Tibial nerve (tissue), 4 donors: ENCODE measurements around the gene AUTS2. TPM values are rescaled to one million over a fixed set of nuclear protein-coding genes. Genes with fewer than 3 reads are reported as not detected.

Source experiments
- DNase-seq, 2 donors: peaks; one replicate each; pipeline ENCODE4 v3.0.0-alpha.2; 2019; ENCODE audit warnings: low spot score in 2 of 2
- H3K27ac ChIP-seq, 4 donors: fragments of 200-600 bp; sonication (generic) in 3 of 4; one replicate each; pipeline ENCODE4 v1.5.1; 2017 to 2019; ENCODE audit warnings: mild to moderate bottlenecking in 1 of 4
- H3K27me3 ChIP-seq, 2 donors: fragments of 200-600 bp; sonication (generic) in 1 of 2; one replicate each; pipeline versions ENCODE4 v1.5.1 to v1.6.0; 2017 to 2019
- H3K36me3 ChIP-seq, 3 donors: fragments of 200-600 bp; sonication (generic); one replicate each; pipeline ENCODE4 v1.5.1; 2018 to 2019
- H3K4me1 ChIP-seq, 4 donors: fragments of 200-600 bp; sonication (generic) in 3 of 4; one replicate each; pipeline ENCODE4 v1.5.1; 2017 to 2019
- H3K4me3 ChIP-seq, 4 donors: fragments of 200-600 bp; sonication (generic) in 3 of 4; one replicate each; pipeline ENCODE4 v1.5.1; 2017 to 2019; ENCODE audit warnings: mild to moderate bottlenecking in 1 of 4, moderate library complexity in 1 of 4
- H3K9me3 ChIP-seq, 4 donors: fragments of 200-600 bp; sonication (generic) in 3 of 4; one replicate each; pipeline ENCODE4 v1.5.1; 2017 to 2019
- CTCF ChIP-seq, 5 experiments: fragments of 200-600 bp in 3 of 5; fragments of 450-650 bp in 2 of 5; sonication (generic) in 3 of 5; IDR thresholded peaks; one replicate each; pipeline ENCODE4 v1.5.1; 2016 to 2019; ENCODE audit warnings: antibody characterized with exemption in 5 of 5, mild to moderate bottlenecking in 3 of 5, moderate library complexity in 2 of 5
- EP300 ChIP-seq, 2 donors: sonication (generic); formaldehyde crosslinking; IDR thresholded peaks; one replicate each; pipeline ENCODE4 v1.6.1; 2017; ENCODE audit warnings: antibody characterized with exemption in 2 of 2, mild to moderate bottlenecking in 1 of 2
- POLR2A ChIP-seq, 2 donors: fragments of 450-650 bp; IDR thresholded peaks; one replicate each; pipeline ENCODE4 v1.6.1; 2017; ENCODE audit warnings: antibody characterized with exemption in 2 of 2, mild to moderate bottlenecking in 2 of 2, moderate library complexity in 2 of 2
- WGBS, 2 donors: methylation state at CpG; one replicate each; pipeline ENCODE4 v1.1.5; 2018; 5-methylcytosine and 5-hydroxymethylcytosine counted together
- total RNA-seq, 4 donors: library from RNA; depleted of rRNA; stranded (reverse); fragments of >200 nt; gene quantifications; one replicate each; pipeline ENCODE4 v1.1.0, GENCODE V29; 2016

AUTS2 gene
- total RNA-seq, 4 donors from 2014 or later = 56.6 to 87.9 (median 71.6) TPM

DNA sequence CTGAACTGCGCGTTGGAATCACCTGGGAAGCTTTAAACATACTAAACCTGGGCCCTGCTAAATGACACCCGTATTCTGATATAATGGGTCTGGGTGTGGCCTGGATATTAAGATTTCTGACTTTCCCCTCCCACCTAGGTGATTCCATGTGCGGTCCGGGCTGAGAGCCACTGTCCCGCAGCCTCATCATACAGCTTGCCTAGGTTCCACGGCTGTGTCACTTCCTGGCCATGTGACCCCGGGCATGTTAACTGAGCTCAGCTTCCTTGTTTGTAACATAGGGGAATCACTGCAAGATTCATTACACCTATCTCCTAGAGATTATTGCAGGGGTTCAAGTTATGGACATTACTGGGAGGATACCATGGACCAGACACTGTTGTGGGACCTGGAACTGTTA lies 1061.0 kb downstream of the AUTS2 start:
- no peaks in the 10 kb centered on the region for H3K27me3 ChIP-seq
- no peak overlapping the region for H3K27ac ChIP-seq
- H3K9me3 ChIP-seq = no peaks in the 10 kb centered on the region
- no peak overlapping the region for H3K4me3 ChIP-seq
- WGBS, 2 donors = 94 to 97% methylated on average over 8 of the region's 8 CpGs
- H3K4me1 ChIP-seq = no peaks in the 10 kb centered on the region
- no peaks in the 10 kb centered on the region for H3K36me3 ChIP-seq
- DNase-seq = no peak
- TF ChIP-seq CTCF (IDR thresholded peaks at IDR 0.05) (no peak), EP300 (IDR thresholded peaks at IDR 0.05) (no peak), POLR2A (IDR thresholded peaks at IDR 0.05) (no peak)

DNA sequence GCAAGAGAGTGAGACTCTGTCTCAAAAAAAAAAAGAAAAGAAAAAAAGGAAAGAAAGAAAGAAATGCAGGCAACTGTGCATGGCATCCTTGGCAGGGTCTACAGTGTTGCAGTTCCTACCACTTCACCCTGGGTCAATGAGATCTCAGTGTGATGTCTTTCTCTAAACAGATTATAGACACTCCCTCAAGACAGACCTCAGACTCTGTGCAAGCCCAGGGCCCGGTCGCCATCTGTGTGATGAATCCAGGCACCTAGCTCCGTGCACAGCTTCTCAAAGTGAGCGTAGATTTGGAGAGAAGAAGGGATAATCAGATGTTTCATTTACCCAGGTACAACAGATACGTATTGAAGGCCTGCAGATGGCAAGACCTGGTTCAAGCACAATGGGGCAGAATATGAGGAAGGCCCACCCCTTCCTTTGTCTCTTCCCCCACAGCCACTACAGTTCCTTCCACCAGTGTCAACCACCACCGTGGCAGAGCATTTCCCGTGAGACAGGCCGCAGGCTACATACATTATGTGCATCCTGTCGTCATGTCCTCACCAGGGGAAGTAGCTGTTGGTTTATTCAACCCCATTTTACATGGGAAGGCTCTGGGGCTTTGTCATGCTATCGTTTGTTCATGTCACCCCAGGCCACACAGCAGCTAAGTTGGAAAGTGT lies 1062.0 kb downstream of the AUTS2 start:
- Histone ChIP-seq H3K4me3 (no peak overlapping the region), H3K4me1 (no peaks in the 10 kb centered on the region), H3K36me3 (no peaks in the 10 kb centered on the region), H3K27ac (no peak overlapping the region), H3K9me3 (no peaks in the 10 kb centered on the region), H3K27me3 (no peaks in the 10 kb centered on the region)
- no peak for TF ChIP-seq POLR2A (IDR thresholded peaks at IDR 0.05)
- TF ChIP-seq CTCF (IDR thresholded peaks at IDR 0.05) = no peak
- TF ChIP-seq EP300 (IDR thresholded peaks at IDR 0.05) = no peak
- WGBS, 2 donors = 90 to 91% methylated on average over 10 of the region's 10 CpGs
- DNase-seq = no peak

- TF ChIP-seq CTCF (IDR thresholded peaks at IDR 0.05) = no peak
- no peak for TF ChIP-seq POLR2A (IDR thresholded peaks at IDR 0.05)
- TF ChIP-seq EP300 (IDR thresholded peaks at IDR 0.05) = no peak
- Histone ChIP-seq H3K36me3 (no peaks in the 10 kb centered on the region), H3K4me3 (no peak overlapping the region), H3K4me1 (no peaks in the 10 kb centered on the region), H3K27ac (no peak overlapping the region), H3K27me3 (no peaks in the 10 kb centered on the region), H3K9me3 (no peaks in the 10 kb centered on the region)
- DNase-seq = no peak
- WGBS, 2 donors = 91 to 97% methylated on average over 3 of the region's 3 CpGs
Observed at GRCh38 chr7:70660819-70661191, 1062.5 kb downstream of the AUTS2 start.

DNA sequence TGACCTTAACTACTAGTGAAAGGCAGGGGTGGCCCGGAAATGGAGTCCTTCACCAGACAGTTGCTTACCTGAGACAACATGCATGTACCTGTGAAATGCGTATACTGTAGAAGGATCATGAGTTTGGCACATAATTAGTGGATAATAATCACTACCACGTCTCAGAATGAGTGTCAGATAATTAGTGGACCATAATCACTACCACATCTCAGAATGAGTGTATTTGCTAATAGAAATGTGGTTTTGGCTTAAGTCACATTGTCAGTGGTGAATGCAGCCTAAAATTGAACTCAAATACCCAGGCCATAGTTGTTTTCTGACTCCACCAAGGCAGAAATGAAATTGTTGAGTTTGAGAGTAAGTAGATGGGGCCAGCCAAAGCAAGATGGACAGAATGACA lies 1065.4 kb downstream of the AUTS2 start:
- Histone ChIP-seq H3K4me1 (no peaks in the 10 kb centered on the region), H3K4me3 (no peak overlapping the region), H3K27ac (no peak overlapping the region), H3K36me3 (no peaks in the 10 kb centered on the region), H3K27me3 (no peaks in the 10 kb centered on the region), H3K9me3 (no peaks in the 10 kb centered on the region)
- WGBS, 2 donors = 61 to 63% methylated on average over 3 of the region's 3 CpGs
- no peak for TF ChIP-seq EP300 (IDR thresholded peaks at IDR 0.05)
- no peak for TF ChIP-seq CTCF (IDR thresholded peaks at IDR 0.05)
- TF ChIP-seq POLR2A (IDR thresholded peaks at IDR 0.05) = no peak
- DNase-seq = no peak

- no peak for DNase-seq
- TF ChIP-seq CTCF (IDR thresholded peaks at IDR 0.05) = no peak
- TF ChIP-seq POLR2A (IDR thresholded peaks at IDR 0.05) = no peak
- no peak for TF ChIP-seq EP300 (IDR thresholded peaks at IDR 0.05)
- Histone ChIP-seq H3K9me3 (no peaks in the 10 kb centered on the region), H3K4me1 (no peaks in the 10 kb centered on the region), H3K27me3 (no peaks in the 10 kb centered on the region), H3K27ac (no peak overlapping the region), H3K4me3 (no peak overlapping the region), H3K36me3 (no peaks in the 10 kb centered on the region)
- 90 to 91% methylated on average over 2 of the region's 2 CpGs for WGBS, 2 donors
Observed at GRCh38 chr7:70665997-70666396, 1067.7 kb downstream of the AUTS2 start.
